ENCODE results near the gene ASB8.

Gene ASB8

GRCh38 chr12:48189331-48190125 is 32.2 kb upstream of the ASB8 start:
- H3K4me1 Mint-ChIP-seq, result peaks cover 12% of the 10 kb centered on the region
- ATAC-seq, result peak; percentile 57
- peaks cover 30% of the 10 kb centered on the region for H3K27me3 Mint-ChIP-seq
- H3K9me3 Mint-ChIP-seq, result no peaks in the 10 kb centered on the region
- no peak overlapping the region for H3K27ac Mint-ChIP-seq
- DNase-seq, result peak; percentile 72
- H3K4me3 Mint-ChIP-seq, result no peak overlapping the region
- H3K36me3 Mint-ChIP-seq (ENCODE audit: low read depth), result no peaks in the 10 kb centered on the region

- Mint-ChIP-seq H3K4me3 (no peak overlapping the region), H3K4me1 (peaks cover 19% of the 10 kb centered on the region), H3K27me3 (peaks cover 28% of the 10 kb centered on the region), H3K9me3 (no peaks in the 10 kb centered on the region), H3K36me3 (ENCODE audit: low read depth) (no peaks in the 10 kb centered on the region), H3K27ac (no peak overlapping the region)
- DNase-seq (no peak), ATAC-seq (no peak)
These were observed 30.8 kb upstream of the ASB8 start for GRCh38 chr12:48187916-48188695.

- H3K4me3 Mint-ChIP-seq, result peak overlapping the region; percentile 37
- peaks cover 33% of the 10 kb centered on the region for H3K4me1 Mint-ChIP-seq
- ATAC-seq (no peak), DNase-seq (no peak)
- no peaks in the 10 kb centered on the region for H3K9me3 Mint-ChIP-seq
- H3K27me3 Mint-ChIP-seq, result peaks cover 34% of the 10 kb centered on the region
- H3K36me3 Mint-ChIP-seq (ENCODE audit: low read depth), result no peaks in the 10 kb centered on the region
- no peak overlapping the region for H3K27ac Mint-ChIP-seq
These were observed 28.0 kb upstream of the ASB8 start for GRCh38 chr12:48185181-48185919.

- no peak for DNase-seq
- H3K27ac Mint-ChIP-seq, result peak overlapping the region; percentile 61
- no peak for ATAC-seq
- H3K4me1 Mint-ChIP-seq, result peaks cover 33% of the 10 kb centered on the region
- no peaks in the 10 kb centered on the region for H3K36me3 Mint-ChIP-seq (ENCODE audit: low read depth)
- peak overlapping the region; percentile 85 for H3K4me3 Mint-ChIP-seq
- H3K27me3 Mint-ChIP-seq, result peaks cover 34% of the 10 kb centered on the region
- no peaks in the 10 kb centered on the region for H3K9me3 Mint-ChIP-seq
These were observed 27.2 kb upstream of the ASB8 start for GRCh38 chr12:48184549-48184922.

- peaks cover 33% of the 10 kb centered on the region for H3K4me1 Mint-ChIP-seq
- no peak overlapping the region for H3K27ac Mint-ChIP-seq
- no peaks in the 10 kb centered on the region for H3K9me3 Mint-ChIP-seq
- H3K36me3 Mint-ChIP-seq (ENCODE audit: low read depth), result no peaks in the 10 kb centered on the region
- DNase-seq (peak; percentile 23), ATAC-seq (peak; percentile 1)
- H3K27me3 Mint-ChIP-seq, result peaks cover 36% of the 10 kb centered on the region
- H3K4me3 Mint-ChIP-seq, result peak overlapping the region; percentile 85
These were observed 26.7 kb upstream of the ASB8 start for GRCh38 chr12:48183876-48184548.

GRCh38 chr12:48183091-48183875 is 26.0 kb upstream of the ASB8 start, which contains the start of gene CCDC184:
Gene CCDC184, plus strand, starts transcription at chr12:48183644. Its CDS starts 479 bp downstream, at chr12:48184123.
- H3K36me3 Mint-ChIP-seq (ENCODE audit: low read depth), result no peaks in the 10 kb centered on the region
- no peaks in the 10 kb centered on the region for H3K9me3 Mint-ChIP-seq
- DNase-seq, result peak; percentile 64
- H3K4me3 Mint-ChIP-seq, result peak within 1 kb of the TSS; percentile 85
- H3K4me1 Mint-ChIP-seq, result peaks cover 33% of the 10 kb centered on the region
- peak within 1 kb of the TSS; percentile 56 for H3K27ac Mint-ChIP-seq
- H3K27me3 Mint-ChIP-seq, result peaks cover 36% of the 10 kb centered on the region
- ATAC-seq, result peak; percentile 66

GRCh38 chr12:48182631-48183030 is 25.3 kb upstream of the ASB8 start:
- Mint-ChIP-seq H3K36me3 (ENCODE audit: low read depth) (no peaks in the 10 kb centered on the region), H3K27ac (no peak overlapping the region), H3K4me1 (peaks cover 33% of the 10 kb centered on the region), H3K27me3 (peaks cover 36% of the 10 kb centered on the region), H3K4me3 (peak overlapping the region; percentile 85), H3K9me3 (no peaks in the 10 kb centered on the region)
- DNase-seq, result no peak
- ATAC-seq, result peak; percentile 34

- DNase-seq (no peak), ATAC-seq (no peak)
- Mint-ChIP-seq H3K4me1 (peaks cover 28% of the 10 kb centered on the region), H3K36me3 (ENCODE audit: low read depth) (no peaks in the 10 kb centered on the region), H3K9me3 (no peaks in the 10 kb centered on the region), H3K27me3 (peaks cover 33% of the 10 kb centered on the region), H3K4me3 (no peak overlapping the region), H3K27ac (no peak overlapping the region)
These were observed 23.7 kb upstream of the ASB8 start for GRCh38 chr12:48180857-48181495.

GRCh38 chr12:48180424-48180823 is 23.1 kb upstream of the ASB8 start:
- DNase-seq, result no peak
- no peaks in the 10 kb centered on the region for H3K36me3 Mint-ChIP-seq (ENCODE audit: low read depth)
- no peak overlapping the region for H3K4me3 Mint-ChIP-seq
- no peaks in the 10 kb centered on the region for H3K9me3 Mint-ChIP-seq
- peaks cover 26% of the 10 kb centered on the region for H3K4me1 Mint-ChIP-seq
- no peak for ATAC-seq
- peaks cover 28% of the 10 kb centered on the region for H3K27me3 Mint-ChIP-seq
- no peak overlapping the region for H3K27ac Mint-ChIP-seq

GRCh38 chr12:48179466-48179865 is 22.2 kb upstream of the ASB8 start:
- Mint-ChIP-seq H3K9me3 (no peaks in the 10 kb centered on the region), H3K27ac (no peak overlapping the region), H3K36me3 (ENCODE audit: low read depth) (no peaks in the 10 kb centered on the region), H3K4me1 (peaks cover 25% of the 10 kb centered on the region), H3K4me3 (no peak overlapping the region), H3K27me3 (peaks cover 18% of the 10 kb centered on the region)
- DNase-seq (no peak), ATAC-seq (no peak)

- H3K4me3 Mint-ChIP-seq, result no peak overlapping the region
- no peaks in the 10 kb centered on the region for H3K36me3 Mint-ChIP-seq (ENCODE audit: low read depth)
- H3K27me3 Mint-ChIP-seq, result peaks cover 14% of the 10 kb centered on the region
- H3K9me3 Mint-ChIP-seq, result no peaks in the 10 kb centered on the region
- H3K4me1 Mint-ChIP-seq, result peaks cover 17% of the 10 kb centered on the region
- no peak for DNase-seq
- ATAC-seq, result no peak
- no peak overlapping the region for H3K27ac Mint-ChIP-seq
These were observed 20.7 kb upstream of the ASB8 start for GRCh38 chr12:48177982-48178381.

- DNase-seq (no peak), ATAC-seq (no peak)
- H3K4me1 Mint-ChIP-seq, result peaks cover 4% of the 10 kb centered on the region
- H3K36me3 Mint-ChIP-seq (ENCODE audit: low read depth), result no peaks in the 10 kb centered on the region
- H3K4me3 Mint-ChIP-seq, result no peak overlapping the region
- H3K9me3 Mint-ChIP-seq, result no peaks in the 10 kb centered on the region
- H3K27ac Mint-ChIP-seq, result no peak overlapping the region
- peaks cover 9% of the 10 kb centered on the region for H3K27me3 Mint-ChIP-seq
These were observed 19.1 kb upstream of the ASB8 start for GRCh38 chr12:48176417-48176751.

GRCh38 chr12:48175613-48176416 is 18.5 kb upstream of the ASB8 start:
- Mint-ChIP-seq H3K27me3 (peaks cover 5% of the 10 kb centered on the region), H3K4me3 (no peak overlapping the region), H3K36me3 (ENCODE audit: low read depth) (no peaks in the 10 kb centered on the region), H3K9me3 (no peaks in the 10 kb centered on the region), H3K27ac (no peak overlapping the region), H3K4me1 (peaks cover 4% of the 10 kb centered on the region)
- no peak for ATAC-seq
- DNase-seq, result no peak
